Peyer's patch (tissue), 4 donors: ENCODE measurements around the gene TRPV4. TPM values are rescaled to one million over a fixed set of nuclear protein-coding genes. Genes with fewer than 3 reads are reported as not detected.

ENCODE experiments used
- DNase-seq, 3 donors: peaks; one replicate each; pipeline ENCODE4 v3.0.0-alpha.2; 2017 to 2019
- H3K27ac ChIP-seq, 4 donors: fragments of 200-600 bp; sonication (generic); one replicate each; pipeline ENCODE4 v1.5.1; 2016 to 2019
- H3K27me3 ChIP-seq, 2 donors: fragments of 200-600 bp; sonication (generic); one replicate each; pipeline ENCODE4 v1.5.1; 2019
- H3K36me3 ChIP-seq, 3 donors: fragments of 200-600 bp; sonication (generic); one replicate each; pipeline ENCODE4 v1.5.1; 2016 to 2019
- H3K4me1 ChIP-seq, 4 donors: fragments of 200-600 bp; sonication (generic); one replicate each; pipeline ENCODE4 v1.5.1; 2016 to 2019
- H3K4me3 ChIP-seq, 4 donors: fragments of 200-600 bp; sonication (generic); 1 replicate in 3 of 4; 2 replicates in 1 of 4; pipeline ENCODE4 v1.5.1; 2016 to 2019; ENCODE audit warnings: mild to moderate bottlenecking in 1 of 4
- H3K9me3 ChIP-seq, 4 donors: fragments of 200-600 bp; sonication (generic); one replicate each; pipeline ENCODE4 v1.5.1; 2016 to 2019; ENCODE audit warnings: mild to moderate bottlenecking in 1 of 4
- CTCF ChIP-seq, 6 experiments: fragments of 450-650 bp in 4 of 6; fragments of 200-600 bp in 2 of 6; sonication (generic) in 1 of 6; IDR thresholded peaks; one replicate each; pipeline ENCODE4 v1.5.1; 2017 to 2019; ENCODE audit warnings: antibody characterized with exemption in 6 of 6, mild to moderate bottlenecking in 3 of 6, moderate library complexity in 1 of 6
- POLR2A ChIP-seq, 2 donors: fragments of 450-650 bp; IDR thresholded peaks; one replicate each; pipeline ENCODE4 v1.5.1; 2017; ENCODE audit warnings: antibody characterized with exemption in 2 of 2, mild to moderate bottlenecking in 2 of 2, moderate library complexity in 2 of 2
- total RNA-seq, 4 donors: library from RNA; depleted of rRNA; stranded (reverse); fragments of >200 nt; gene quantifications; one replicate each; pipeline ENCODE4 v1.1.0, GENCODE V29; 2016

Gene TRPV4
- total RNA-seq, 4 donors from 2014 or later, result 0.27 to 0.57 TPM; not detected in 2

GRCh38 chr12:109797905-109798669 lies 35.1 kb downstream of the TRPV4 start:
- no peak overlapping the region for H3K4me3 ChIP-seq
- H3K27ac ChIP-seq, result no peak overlapping the region
- DNase-seq, result no peak
- TF ChIP-seq CTCF (IDR thresholded peaks at IDR 0.05), result no peak
- no peak for TF ChIP-seq POLR2A (IDR thresholded peaks at IDR 0.05)
- H3K27me3 ChIP-seq, result no peaks in the 10 kb centered on the region
- no peaks in the 10 kb centered on the region for H3K9me3 ChIP-seq
- no peaks in the 10 kb centered on the region for H3K4me1 ChIP-seq
- no peaks in the 10 kb centered on the region for H3K36me3 ChIP-seq

- H3K4me1 ChIP-seq, result no peaks in the 10 kb centered on the region
- no peak overlapping the region for H3K27ac ChIP-seq
- H3K9me3 ChIP-seq, result no peaks in the 10 kb centered on the region
- TF ChIP-seq POLR2A (IDR thresholded peaks at IDR 0.05) (no peak), CTCF (IDR thresholded peaks at IDR 0.05) (no peak)
- H3K27me3 ChIP-seq, result no peaks in the 10 kb centered on the region
- no peak for DNase-seq
- H3K36me3 ChIP-seq, result no peaks in the 10 kb centered on the region
- H3K4me3 ChIP-seq, result no peak overlapping the region
These were observed 37.1 kb downstream of the TRPV4 start for GRCh38 chr12:109796057-109796456.

- no peak overlapping the region for H3K4me3 ChIP-seq
- no peaks in the 10 kb centered on the region for H3K4me1 ChIP-seq
- TF ChIP-seq POLR2A (IDR thresholded peaks at IDR 0.05), result no peak
- no peak for TF ChIP-seq CTCF (IDR thresholded peaks at IDR 0.05)
- DNase-seq, result no peak
- no peaks in the 10 kb centered on the region for H3K36me3 ChIP-seq
- H3K27me3 ChIP-seq, result no peaks in the 10 kb centered on the region
- H3K27ac ChIP-seq, result no peak overlapping the region
- no peaks in the 10 kb centered on the region for H3K9me3 ChIP-seq
These were observed 38.2 kb downstream of the TRPV4 start for GRCh38 chr12:109795023-109795422.

- Histone ChIP-seq H3K4me3 (no peak overlapping the region), H3K27ac (no peak overlapping the region), H3K36me3 (no peaks in the 10 kb centered on the region), H3K9me3 (no peaks in the 10 kb centered on the region), H3K4me1 (no peaks in the 10 kb centered on the region), H3K27me3 (no peaks in the 10 kb centered on the region)
- TF ChIP-seq CTCF (IDR thresholded peaks at IDR 0.05), result no peak
- TF ChIP-seq POLR2A (IDR thresholded peaks at IDR 0.05), result no peak
- no peak for DNase-seq
These were observed 39.2 kb downstream of the TRPV4 start for GRCh38 chr12:109793826-109794501.

DNA sequence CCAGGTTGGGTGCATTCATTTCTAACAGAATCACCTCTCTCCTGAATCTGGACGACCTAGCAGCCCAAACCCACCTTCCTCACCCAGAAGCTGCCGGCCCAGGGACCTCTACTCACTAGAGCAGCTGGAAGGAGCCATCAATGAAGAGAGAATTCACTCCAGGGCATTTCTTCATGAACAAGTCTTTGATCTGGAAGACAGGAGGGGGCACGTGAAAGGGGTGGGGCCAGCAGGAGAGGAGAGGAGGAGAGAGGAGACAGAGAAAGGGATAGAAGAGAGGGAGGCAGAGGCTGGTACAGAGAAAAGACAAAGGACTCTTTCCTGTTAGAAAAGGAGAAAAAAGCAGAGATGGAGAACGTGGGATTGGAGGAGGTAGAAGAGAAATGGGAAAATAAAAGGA lies 39.8 kb downstream of the TRPV4 start:
- TF ChIP-seq CTCF (IDR thresholded peaks at IDR 0.05) (no peak), POLR2A (IDR thresholded peaks at IDR 0.05) (no peak)
- no peak for DNase-seq
- H3K4me3 ChIP-seq, result no peak overlapping the region
- H3K4me1 ChIP-seq, result no peaks in the 10 kb centered on the region
- no peaks in the 10 kb centered on the region for H3K27me3 ChIP-seq
- H3K36me3 ChIP-seq, result no peaks in the 10 kb centered on the region
- H3K27ac ChIP-seq, result no peak overlapping the region
- no peaks in the 10 kb centered on the region for H3K9me3 ChIP-seq
